Fibroblast of lung (primary cell): ENCODE results near the gene MRPS9.

Experiments used
- CTCF ChIP-seq, 2 donors: IDR thresholded peaks in 1 of 2; conservative IDR thresholded peaks in 1 of 2; 1 replicate in 1 of 2; 2 replicates in 1 of 2; pipeline ENCODE4 v1.5.1; 2011 to 2012; ENCODE audit warnings: low read length in 2 of 2, control low read depth in 1 of 2, inconsistent platforms in 1 of 2, low read depth in 1 of 2, mild to moderate bottlenecking in 1 of 2
- EZH2 ChIP-seq: IDR thresholded peaks from 2 replicates; pipeline ENCODE4 v1.5.1; 2012; ENCODE audit warnings: low read length, control low read depth, mild to moderate bottlenecking; ENCODE audit errors: missing control alignments

GRCh38 chr2:105103481-105103880, 65.6 kb downstream of the MRPS9 start:
- no peak for TF ChIP-seq CTCF (conservative IDR thresholded peaks at IDR 0.05 in 1 of 2, IDR thresholded peaks at IDR 0.05 in 1 of 2; ENCODE audit: low read depth in 1 of 2, low read length in 2 of 2)
- TF ChIP-seq EZH2, result no peak
